HepG2 (cell line): ENCODE results near the gene CEACAM21. TPM values are rescaled to one million over a fixed set of nuclear protein-coding genes. Genes with fewer than 3 reads are reported as not detected.

Experiments
- ATAC-seq: fragments of 200-7000 bp; cut with Tn5 transposase; 3 replicates; pipeline ENCODE4 v1.9.1; 2020; ENCODE audit warnings: mild to moderate bottlenecking, moderate library complexity
- BruUV-seq: library from RNA; stranded (reverse); fragments of 400-500 nt; replicated peaks from 2 replicates; lab custom pipeline; 2021; lab: Mats Ljungman, UMichigan
- CTCF ChIA-PET: fragments of 300-600 bp; formaldehyde crosslinking; extraction: SDS; loops from one replicate; lab custom pipeline; 2021; ENCODE audit warnings: low total read pairs, inconsistent platforms, low intra/inter-chr PET ratio; lab: Yijun Ruan, JAX
- POLR2A ChIA-PET: fragments of 350-600 bp; sonication (Branson Sonifier 250); formaldehyde crosslinking; loops from one replicate; lab custom pipeline; 2020; ENCODE audit warnings: antibody characterized with exemption, inconsistent platforms; lab: Yijun Ruan, JAX
- DNase-seq: peaks from one replicate; pipeline ENCODE4 v3.0.0-alpha.2; 2015; ENCODE audit warnings: low spot score
- FAIRE-seq: peaks from 3 replicates; lab custom pipeline; 2011; peaks lifted over from hg19 to GRCh38; lab: Jason Lieb, UNC
- H2AFZ ChIP-seq: one replicate; pipeline ENCODE4 v1.6.1; 2011; ENCODE audit warnings: low read length, inconsistent platforms
- H3K27ac ChIP-seq: fragments of 300-600 bp; 3 replicates; pipeline ENCODE4 v1.8.0; 2011; ENCODE audit warnings: mixed run types, mild to moderate bottlenecking, mixed read lengths, low read length, inconsistent platforms; ENCODE audit not compliant: insufficient read depth; ENCODE audit errors: extremely low read length
- H3K27me3 ChIP-seq, 2 experiments: fragments of 200-600 bp in 1 of 2; 2 replicates in 1 of 2; 3 replicates in 1 of 2; pipeline versions ENCODE4 v1.6.0 to v1.8.0; 2011; ENCODE audit warnings: low read length in 2 of 2, mild to moderate bottlenecking in 2 of 2, moderate library complexity in 2 of 2, inconsistent platforms in 1 of 2; ENCODE audit not compliant: insufficient read depth in 2 of 2, control insufficient read depth in 1 of 2
- H3K36me3 ChIP-seq, 2 experiments: fragments of 200-600 bp in 1 of 2; replicated peaks in 1 of 2; 2 replicates in 1 of 2; 3 replicates in 1 of 2; pipeline versions ENCODE4 v1.5.1 to v1.8.0; 2011; ENCODE audit warnings: low read length in 2 of 2, inconsistent platforms in 1 of 2; ENCODE audit not compliant: insufficient read depth in 2 of 2, control insufficient read depth in 1 of 2
- H3K4me1 ChIP-seq: 2 replicates; pipeline ENCODE4 v1.5.1; 2012; ENCODE audit warnings: low read length, inconsistent platforms; ENCODE audit not compliant: insufficient read depth
- H3K4me2 ChIP-seq: 2 replicates; pipeline ENCODE4 v1.6.0; 2011; ENCODE audit warnings: low read depth, low read length, inconsistent platforms
- H3K4me3 ChIP-seq, 3 experiments: fragments of 200-600 bp in 1 of 3; sonication (generic), shearing (Covaris generic) in 1 of 3; replicated peaks in 1 of 3; 2 replicates each; pipeline ENCODE4 v1.5.1; 2011 to 2016; ENCODE audit warnings: low read length in 3 of 3, inconsistent platforms in 2 of 3, low read depth in 2 of 3, mild to moderate bottlenecking in 2 of 3, control low read depth in 1 of 3, mixed read lengths in 1 of 3; ENCODE audit not compliant: insufficient read depth in 1 of 3
- H3K79me2 ChIP-seq: one replicate; pipeline ENCODE4 v1.6.1; 2011; ENCODE audit warnings: low read length, inconsistent platforms; ENCODE audit not compliant: insufficient read depth
- H3K9ac ChIP-seq: 2 replicates; pipeline ENCODE4 v1.6.0; 2011; ENCODE audit warnings: mild to moderate bottlenecking, low read depth, low read length, inconsistent platforms; ENCODE audit not compliant: insufficient read depth
- H3K9me3 ChIP-seq: 2 replicates; pipeline ENCODE4 v1.5.1; 2012; ENCODE audit warnings: mild to moderate bottlenecking, low read length
- H4K20me1 ChIP-seq: 2 replicates; pipeline ENCODE4 v1.6.0; 2011; ENCODE audit warnings: inconsistent platforms, mild to moderate bottlenecking, low read length, moderate library complexity; ENCODE audit not compliant: insufficient read depth
- ZNF709 ChIP-seq: sonication (generic); formaldehyde crosslinking; IDR thresholded peaks from 2 replicates; pipeline ENCODE4 v1.5.0; 2020; ENCODE audit warnings: mild to moderate bottlenecking, missing genetic modification reagents
- in situ Hi-C: cut with HindIII; loops from 2 replicates; pipeline ENCODE4 v1.10.0; 2017; ENCODE audit warnings: low pct_unique_long_range_greater_than_20kb; ENCODE audit not compliant: extremely low pct_ligation_motif_present
- intact Hi-C: fragments of 100-400 bp; cut with micrococcal nuclease; formaldehyde crosslinking; loops from one replicate; pipeline ENCODE4 v1.10.0; 2022; ENCODE audit not compliant: unreplicated experiment
- polyA plus RNA-seq, 8 experiments: library from polyadenylated mRNA; depleted of rRNA in 3 of 8; stranded (reverse) in 7 of 8; unstranded in 1 of 8; fragments of >200 nt; fragmentation: Illumina TruSeq in 4 of 8; extraction: Trizol in 4 of 8; gene quantifications; 2 replicates each; pipeline versions ENCODE4 v1.2.1 to v1.2.3, GENCODE V29; 2011 to 2016; ENCODE audit warnings: low read depth in 4 of 8, missing spikeins in 1 of 8, mixed read lengths in 1 of 8; ENCODE audit not compliant: insufficient read depth in 1 of 8
- total RNA-seq, 5 experiments: library from RNA; depleted of rRNA; stranded (reverse); fragments of >200 nt; fragmentation: Illumina TruSeq; extraction: Trizol; gene quantifications; 2 replicates each; pipeline ENCODE4 v1.2.3, GENCODE V29; 2016; ENCODE audit warnings: low read depth in 1 of 5
- TF ChIP-seq, protein P1 (sequence below): sonication (generic); formaldehyde crosslinking; IDR thresholded peaks from 2 replicates; pipeline ENCODE4 v1.8.1; 2022; ENCODE audit warnings: low read depth, mild to moderate bottlenecking, missing genetic modification reagents
- TF ChIP-seq, protein P2 (sequence below): sonication (generic); formaldehyde crosslinking; IDR thresholded peaks from 2 replicates; pipeline ENCODE4 v1.8.1; 2023; ENCODE audit warnings: mild to moderate bottlenecking, inconsistent platforms, moderate library complexity, missing genetic modification reagents, borderline replicate concordance

CEACAM21 gene
- total and polyA plus RNA-seq, 2 of the 13 experiments (the other 11 are each of a cell fraction or from before 2014, with no cell fraction given): 0.05 TPM; not detected in 1

DNA sequence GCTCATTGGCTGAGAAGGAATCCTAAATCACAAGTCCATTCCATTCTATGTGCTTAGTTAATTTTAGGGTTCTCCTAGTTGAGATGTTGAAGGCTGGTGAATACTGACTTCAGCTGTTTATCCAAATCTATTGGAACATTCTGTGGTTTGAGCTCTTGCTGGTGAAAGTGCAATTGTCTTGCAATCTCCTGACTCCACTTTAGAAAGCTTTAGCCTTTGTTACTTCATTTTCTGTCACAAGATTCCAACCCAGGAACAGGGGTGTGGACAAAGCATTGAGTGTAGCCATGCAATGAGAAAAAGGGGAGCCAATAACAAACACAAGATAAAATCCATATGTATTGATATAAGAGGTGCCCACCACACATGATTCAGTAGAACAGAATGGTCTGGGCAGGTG lies 15.0 kb downstream of the CEACAM21 start:
- Histone ChIP-seq H2AFZ (no peak overlapping the region), H4K20me1 (no peaks in the 10 kb centered on the region; the same call in 1 of the 2 replicates), H3K4me3 (no peak overlapping the region), H3K27me3 (no peaks in the 10 kb centered on the region), H3K36me3 (no peaks in the 10 kb centered on the region), H3K79me2 (no peaks in the 10 kb centered on the region), H3K4me2 (no peak overlapping the region), H3K27ac (no peak overlapping the region), H3K4me1 (no peaks in the 10 kb centered on the region), H3K9ac (no peak overlapping the region), H3K9me3 (no peaks in the 10 kb centered on the region)
- no TSS peak for BruUV-seq
- POLR2A ChIA-PET: no interaction called here
- CTCF ChIA-PET: no interaction called here
- DNase-seq: no peak
- no peak for FAIRE-seq
- in situ Hi-C loops: no loop called here
- intact Hi-C loops: no loop called here
- no peak for ATAC-seq
- TF ChIP-seq, protein P1, sequence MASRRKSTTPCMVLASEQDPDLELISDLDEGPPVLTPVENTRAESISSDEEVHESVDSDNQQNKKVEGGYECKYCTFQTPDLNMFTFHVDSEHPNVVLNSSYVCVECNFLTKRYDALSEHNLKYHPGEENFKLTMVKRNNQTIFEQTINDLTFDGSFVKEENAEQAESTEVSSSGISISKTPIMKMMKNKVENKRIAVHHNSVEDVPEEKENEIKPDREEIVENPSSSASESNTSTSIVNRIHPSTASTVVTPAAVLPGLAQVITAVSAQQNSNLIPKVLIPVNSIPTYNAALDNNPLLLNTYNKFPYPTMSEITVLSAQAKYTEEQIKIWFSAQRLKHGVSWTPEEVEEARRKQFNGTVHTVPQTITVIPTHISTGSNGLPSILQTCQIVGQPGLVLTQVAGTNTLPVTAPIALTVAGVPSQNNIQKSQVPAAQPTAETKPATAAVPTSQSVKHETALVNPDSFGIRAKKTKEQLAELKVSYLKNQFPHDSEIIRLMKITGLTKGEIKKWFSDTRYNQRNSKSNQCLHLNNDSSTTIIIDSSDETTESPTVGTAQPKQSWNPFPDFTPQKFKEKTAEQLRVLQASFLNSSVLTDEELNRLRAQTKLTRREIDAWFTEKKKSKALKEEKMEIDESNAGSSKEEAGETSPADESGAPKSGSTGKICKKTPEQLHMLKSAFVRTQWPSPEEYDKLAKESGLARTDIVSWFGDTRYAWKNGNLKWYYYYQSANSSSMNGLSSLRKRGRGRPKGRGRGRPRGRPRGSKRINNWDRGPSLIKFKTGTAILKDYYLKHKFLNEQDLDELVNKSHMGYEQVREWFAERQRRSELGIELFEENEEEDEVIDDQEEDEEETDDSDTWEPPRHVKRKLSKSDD (CRISPR knock-in tag): no peak
- TF ChIP-seq ZNF709 (CRISPR knock-in tag): no peak
- TF ChIP-seq, protein P2, sequence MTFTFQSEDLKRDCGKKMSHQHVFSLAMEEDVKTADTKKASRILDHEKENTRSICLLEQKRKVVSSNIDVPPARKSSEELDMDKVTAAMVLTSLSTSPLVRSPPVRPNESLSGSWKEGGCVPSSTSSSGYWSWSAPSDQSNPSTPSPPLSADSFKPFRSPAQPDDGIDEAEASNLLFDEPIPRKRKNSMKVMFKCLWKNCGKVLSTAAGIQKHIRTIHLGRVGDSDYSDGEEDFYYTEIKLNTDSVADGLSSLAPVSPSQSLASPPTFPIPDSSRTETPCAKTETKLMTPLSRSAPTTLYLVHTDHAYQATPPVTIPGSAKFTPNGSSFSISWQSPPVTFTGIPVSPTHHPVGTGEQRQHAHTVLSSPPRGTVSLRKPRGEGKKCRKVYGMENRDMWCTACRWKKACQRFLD (CRISPR knock-in tag): no peak
